Measurements from ENCODE around the gene CA11.

GRCh38 chr19:48654299-48655059 is 8.5 kb upstream of the CA11 start:
- TF ChIP-seq CTCF (IDR thresholded peaks at IDR 0.05; ENCODE audit: low read length): no peak
- no peak for TF ChIP-seq EZH2 (IDR thresholded peaks at IDR 0.05; ENCODE audit: borderline replicate concordance, low read length)

Data from OCI-LY1 (cell line).